ENCODE measurements around the gene CCDC97.

GRCh38 chr19:41325947-41326706, 16.2 kb downstream of the CCDC97 start:
- TF ChIP-seq CTCF (IDR thresholded peaks at IDR 0.05) (no peak), CHD2 (IDR thresholded peaks at IDR 0.05; ENCODE audit: low read length, partially characterized antibody) (no peak), REST (IDR thresholded peaks at IDR 0.05; ENCODE audit: low read depth, low read length) (no peak), TEAD4 (IDR thresholded peaks at IDR 0.05; ENCODE audit: borderline replicate concordance, insufficient read depth) (no peak), YY1 (IDR thresholded peaks at IDR 0.05; ENCODE audit: low read depth) (no peak), SMC3 (IDR thresholded peaks at IDR 0.05; ENCODE audit: low read depth, low read length) (no peak), POLR2AphosphoS5 (IDR thresholded peaks at IDR 0.05; ENCODE audit: low read depth, low read length) (no peak), IRF3 (IDR thresholded peaks at IDR 0.05; ENCODE audit: low read depth, low read length) (no peak), FOXM1 (IDR thresholded peaks at IDR 0.05; ENCODE audit: low read depth) (no peak), SIN3A (IDR thresholded peaks at IDR 0.05; ENCODE audit: borderline replicate concordance, low read depth, low read length) (no peak)

Data from SK-N-SH (cell line).